Activated effector memory CD4-positive, alpha-beta T cell treated with Interleukin-2 at 50 U/mL for 16 hours (primary cell): ENCODE results near the gene ABCF2.

ENCODE experiments used
- DNase-seq: peaks from one replicate; pipeline ENCODE4 v3.0.0-alpha.2; 2020

Gene ABCF2

DNA sequence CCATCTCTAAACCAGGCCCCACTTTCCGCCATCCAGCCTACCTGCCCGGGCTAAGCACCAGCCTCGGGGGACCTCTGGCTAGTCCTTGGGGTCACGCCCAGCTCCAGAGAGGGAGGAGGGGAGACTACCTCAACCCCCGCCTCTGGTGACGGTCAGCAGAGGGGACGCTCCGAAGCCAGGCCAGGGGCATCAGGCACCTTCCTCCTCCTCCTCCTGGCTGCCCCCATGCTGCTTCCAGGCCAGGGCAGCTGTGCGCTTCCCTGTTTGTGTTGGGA lies 25.5 kb upstream of the ABCF2 start:
- DNase-seq: no peak

DNA sequence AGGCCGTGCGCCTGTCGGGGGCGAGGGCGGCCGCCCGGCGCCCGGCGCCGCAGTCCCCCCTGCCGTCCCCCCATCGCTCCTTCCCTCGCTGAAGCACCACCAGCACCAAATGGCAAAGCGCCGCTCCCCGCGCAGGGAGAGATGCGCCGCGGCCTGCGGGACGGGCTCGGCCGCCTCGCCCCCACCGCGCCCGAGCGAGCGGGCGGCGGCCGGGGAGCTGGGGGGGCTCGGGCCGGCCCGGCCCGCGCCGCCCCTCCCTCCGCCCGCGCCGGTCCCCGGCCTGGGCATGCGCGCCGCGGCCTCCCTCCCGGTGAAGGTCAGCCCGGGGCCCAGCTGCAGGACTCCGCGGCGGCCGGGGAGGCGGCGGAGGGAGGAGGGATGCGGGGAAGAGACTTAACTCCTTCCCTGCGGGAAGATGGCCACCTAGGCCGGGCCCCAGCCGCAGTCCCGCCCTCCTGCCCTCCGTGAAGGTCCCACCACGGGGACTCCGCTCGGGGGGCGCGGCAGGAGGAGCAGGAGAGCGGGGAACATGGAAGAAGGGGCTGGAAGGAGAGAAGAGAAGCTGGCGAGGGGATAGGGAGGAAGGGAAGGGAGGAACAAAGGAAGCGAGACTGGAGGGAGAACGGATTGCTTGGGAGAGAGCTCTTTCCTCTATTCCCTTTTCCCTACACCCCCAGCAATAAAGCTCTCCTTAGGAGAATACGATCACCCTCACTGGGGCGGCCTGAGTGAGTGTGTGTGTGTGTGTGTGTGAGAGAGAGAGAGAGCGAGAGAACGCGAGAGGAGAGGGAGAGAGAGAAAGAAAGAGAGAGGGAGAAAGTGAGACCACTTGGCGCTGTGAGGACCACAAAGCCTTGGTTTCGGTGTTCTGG lies 24.9 kb upstream of the ABCF2 start:
- no peak for DNase-seq

DNA sequence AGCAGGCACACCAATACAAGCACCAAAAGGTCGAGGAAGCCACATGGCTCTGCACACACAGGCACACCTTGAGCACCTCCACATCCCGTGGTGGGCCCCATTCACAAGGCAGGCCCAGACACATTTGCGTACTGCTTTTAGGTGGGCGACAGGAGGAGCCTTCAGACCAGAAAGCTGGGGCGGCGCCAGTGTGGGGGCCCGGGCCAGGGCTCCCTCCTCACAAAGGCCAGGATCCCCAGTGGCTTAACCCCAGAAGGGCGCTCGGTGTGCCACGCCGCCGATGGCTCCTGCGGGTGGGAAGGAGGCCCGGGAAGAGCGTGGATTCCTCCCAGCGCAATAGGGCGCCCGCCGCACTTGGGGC lies 24.3 kb upstream of the ABCF2 start:
- DNase-seq: no peak

DNA sequence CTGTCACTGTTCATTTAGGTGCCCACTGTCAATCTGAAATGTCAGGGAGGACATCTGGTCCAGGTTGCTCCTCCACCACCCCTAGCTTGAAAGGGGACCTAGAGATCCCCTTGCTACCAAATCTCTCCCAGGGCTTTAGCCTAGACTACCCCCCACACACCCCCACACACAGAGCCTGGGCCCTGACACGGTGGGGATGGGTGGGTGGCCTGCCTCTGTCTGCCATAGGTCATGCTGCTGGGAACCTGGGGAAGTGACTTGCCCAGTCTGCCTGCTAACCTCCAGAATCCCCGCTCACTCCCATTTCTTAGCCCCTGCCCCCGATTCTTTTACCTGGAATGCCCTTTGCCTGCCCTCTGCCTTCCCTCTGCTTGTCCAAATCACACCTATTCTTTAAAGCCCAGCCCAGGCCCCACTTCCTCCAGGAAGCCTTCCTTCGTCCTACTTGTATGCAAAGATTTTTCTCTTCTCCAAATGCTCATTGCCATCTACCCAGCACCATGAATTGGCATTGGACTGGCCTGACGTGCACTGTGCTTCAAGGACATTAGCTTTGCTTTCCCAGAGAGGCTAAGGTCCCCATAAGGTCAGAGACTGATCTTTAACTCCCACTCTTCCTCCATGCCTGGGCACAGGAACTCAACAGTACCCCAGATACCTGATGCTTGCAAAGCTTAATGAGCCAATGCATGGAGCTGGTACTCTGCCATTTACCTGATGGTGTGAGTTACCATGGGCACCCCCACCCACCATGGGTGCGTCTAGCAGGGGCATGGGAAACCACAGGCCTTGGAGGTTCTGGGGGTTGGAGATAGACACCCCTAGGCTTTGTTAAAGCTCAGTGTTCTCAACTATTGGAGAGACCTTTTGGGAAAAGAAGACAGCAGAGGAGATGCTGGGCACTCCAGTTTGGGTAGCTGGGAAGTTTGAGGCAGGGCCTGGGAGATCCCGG lies 23.5 kb upstream of the ABCF2 start:
- DNase-seq: no peak

DNA sequence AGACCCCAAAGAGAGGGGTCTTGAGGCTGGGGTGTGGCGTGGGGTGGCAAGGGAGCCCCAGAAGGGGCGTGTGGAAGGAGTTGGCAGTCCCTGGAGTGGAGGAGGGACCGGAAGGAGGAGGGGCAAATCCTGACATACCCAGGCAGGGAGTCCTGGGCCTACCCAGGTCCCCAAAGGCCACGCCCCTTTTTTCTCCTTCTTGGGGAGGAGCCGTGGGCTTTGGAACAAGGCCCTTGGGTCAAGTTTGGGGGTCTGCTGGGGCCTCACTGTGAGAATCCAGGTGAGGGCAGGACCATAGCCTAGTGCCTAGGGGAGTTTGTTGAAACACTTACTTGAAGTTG lies 22.7 kb upstream of the ABCF2 start:
- DNase-seq: no peak

DNA sequence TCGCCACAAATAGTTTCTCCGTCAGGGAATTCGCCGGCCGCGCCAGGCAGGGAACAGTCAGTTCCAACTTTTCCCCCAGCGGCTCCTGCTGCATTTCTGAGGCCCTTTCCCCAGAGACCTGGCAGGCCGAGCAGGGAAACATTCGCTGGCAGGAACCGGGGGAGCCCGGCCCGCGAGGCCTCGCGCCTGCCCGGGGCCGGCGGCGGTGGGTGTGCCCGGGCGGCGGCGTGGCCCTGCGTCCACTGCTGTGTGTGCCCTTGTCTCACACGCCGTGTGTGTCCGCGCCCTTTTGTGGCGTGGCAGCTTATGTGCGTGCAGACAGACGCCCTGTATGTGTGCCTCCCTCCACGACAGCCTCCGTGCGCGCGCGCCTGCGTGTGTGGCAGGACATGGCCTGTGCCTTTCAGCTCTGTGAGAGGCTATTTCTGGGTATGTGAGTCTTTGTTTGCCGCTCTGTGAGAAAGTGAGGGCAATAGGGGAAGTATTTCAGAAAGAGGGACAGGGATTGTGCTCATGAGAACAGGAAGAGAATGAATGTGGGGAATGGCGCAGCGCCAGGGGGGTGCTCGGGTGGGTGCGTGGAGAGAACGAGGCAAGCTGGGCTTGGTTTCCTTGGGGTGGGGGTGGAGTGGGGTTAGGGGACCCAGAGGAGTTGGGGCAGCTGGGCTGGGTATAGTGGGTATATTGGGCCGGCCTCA lies 22.2 kb upstream of the ABCF2 start:
- DNase-seq: peak; percentile 28

DNA sequence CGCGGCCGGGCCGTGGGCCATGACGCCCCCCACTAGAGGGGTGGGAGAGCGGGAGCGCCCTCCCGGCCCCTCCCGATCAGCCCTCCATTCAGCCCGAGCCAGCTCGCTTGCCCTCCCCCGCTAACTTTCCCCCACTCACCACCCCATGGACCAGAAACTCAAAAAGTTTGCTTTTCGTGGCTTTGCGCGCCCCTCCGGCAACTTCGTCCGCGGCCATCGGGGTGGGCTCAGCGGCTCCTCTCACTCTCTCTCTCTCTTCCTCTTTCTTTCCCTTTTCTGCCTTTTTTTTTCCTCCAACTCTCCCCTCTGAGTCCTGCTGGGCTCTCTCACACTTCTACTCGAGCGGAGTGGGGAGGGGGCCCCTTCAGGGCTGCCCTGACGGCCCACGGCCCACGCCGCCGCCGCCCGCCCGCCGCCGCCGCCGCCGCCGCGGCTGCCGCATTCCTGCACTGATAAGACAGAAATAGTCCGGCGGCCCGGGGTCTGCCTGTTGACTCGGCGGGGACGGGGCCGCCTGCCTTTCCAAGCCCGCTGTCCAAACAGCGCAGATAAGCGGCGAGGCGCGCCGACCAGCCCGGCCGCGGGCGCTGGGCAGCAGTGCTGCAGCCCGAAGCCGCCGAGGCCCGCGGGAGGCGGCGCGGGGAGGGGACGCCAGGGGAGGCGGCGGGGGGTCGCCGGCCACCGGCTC lies 21.5 kb upstream of the ABCF2 start, which contains the start of gene SMARCD3:
Gene SMARCD3, minus strand, starts transcription at position 349 of the 688 bp plus-strand sequence. Its CDS starts 132 bp downstream, at position 217.
- DNase-seq: peak; percentile 30

DNA sequence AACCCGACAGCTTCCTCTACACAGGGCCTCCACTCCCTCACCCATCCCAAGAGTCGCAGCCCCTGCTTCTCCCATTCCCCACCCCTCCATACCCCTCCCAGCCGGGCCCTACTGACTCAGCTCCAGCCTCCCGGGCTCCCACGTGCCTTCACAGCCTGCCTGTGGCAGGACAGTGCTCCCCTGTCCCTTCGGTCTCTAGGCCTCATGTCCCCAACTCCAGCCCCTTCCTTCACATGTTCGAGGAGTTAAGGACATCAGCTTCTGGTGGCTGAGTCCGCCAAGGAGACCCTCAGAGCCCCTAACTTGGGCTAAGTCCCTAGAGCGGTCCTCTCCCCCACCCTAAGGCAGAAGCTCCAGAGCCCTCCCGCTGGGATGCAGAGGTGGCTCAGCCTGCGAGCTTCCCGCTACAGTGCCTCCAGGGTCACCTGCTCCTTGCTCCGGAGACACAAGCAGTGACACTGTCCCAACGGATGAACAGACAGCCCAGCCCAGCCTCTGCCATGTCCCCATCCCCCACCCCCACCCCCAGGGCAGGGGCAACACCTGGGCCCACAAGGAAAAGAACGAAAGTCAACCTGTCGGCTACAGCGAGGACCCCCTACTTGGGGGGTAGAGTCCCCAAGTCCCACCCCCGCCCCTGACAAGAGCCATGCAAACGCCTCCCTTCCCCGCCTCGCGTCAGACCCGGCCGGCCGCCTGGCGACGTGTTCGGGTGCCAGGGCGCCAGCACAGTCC lies 20.8 kb upstream of the ABCF2 start:
- DNase-seq: no peak

DNA sequence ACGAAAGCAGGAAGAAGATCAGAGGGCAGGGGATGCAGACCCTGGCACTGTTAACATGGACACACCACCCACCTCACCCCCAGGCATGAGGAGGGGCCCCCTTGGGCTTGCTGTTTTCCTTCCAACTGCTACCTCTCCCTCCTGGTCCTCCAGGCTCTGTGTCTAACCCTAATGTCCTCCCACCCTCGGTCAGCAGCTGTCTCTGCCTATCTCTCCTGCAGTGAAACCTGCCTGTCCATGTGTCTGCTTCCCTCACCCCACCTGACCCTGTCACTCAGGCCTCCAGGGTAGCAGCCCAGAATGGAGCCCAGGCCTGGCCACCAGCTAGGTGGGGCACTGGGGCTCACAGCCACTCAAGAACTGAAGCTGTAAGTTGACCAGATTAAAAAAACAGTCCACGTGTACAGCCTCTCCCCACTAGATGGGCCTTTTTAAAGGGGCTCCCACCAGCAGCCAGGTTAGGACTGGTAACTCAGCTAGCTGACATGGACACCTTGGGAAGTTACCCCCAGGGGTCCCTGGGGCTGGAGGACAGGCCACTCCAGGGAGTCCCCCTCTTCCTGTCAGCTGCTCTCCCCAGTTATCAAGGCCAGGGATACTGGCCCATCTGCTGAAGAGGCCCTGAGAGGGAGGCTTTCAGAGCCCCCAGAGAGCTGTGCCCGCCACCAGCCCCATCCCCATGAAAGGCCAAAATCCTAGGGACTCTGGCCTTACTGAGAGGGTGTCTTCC lies 20.0 kb upstream of the ABCF2 start:
- DNase-seq: no peak

DNA sequence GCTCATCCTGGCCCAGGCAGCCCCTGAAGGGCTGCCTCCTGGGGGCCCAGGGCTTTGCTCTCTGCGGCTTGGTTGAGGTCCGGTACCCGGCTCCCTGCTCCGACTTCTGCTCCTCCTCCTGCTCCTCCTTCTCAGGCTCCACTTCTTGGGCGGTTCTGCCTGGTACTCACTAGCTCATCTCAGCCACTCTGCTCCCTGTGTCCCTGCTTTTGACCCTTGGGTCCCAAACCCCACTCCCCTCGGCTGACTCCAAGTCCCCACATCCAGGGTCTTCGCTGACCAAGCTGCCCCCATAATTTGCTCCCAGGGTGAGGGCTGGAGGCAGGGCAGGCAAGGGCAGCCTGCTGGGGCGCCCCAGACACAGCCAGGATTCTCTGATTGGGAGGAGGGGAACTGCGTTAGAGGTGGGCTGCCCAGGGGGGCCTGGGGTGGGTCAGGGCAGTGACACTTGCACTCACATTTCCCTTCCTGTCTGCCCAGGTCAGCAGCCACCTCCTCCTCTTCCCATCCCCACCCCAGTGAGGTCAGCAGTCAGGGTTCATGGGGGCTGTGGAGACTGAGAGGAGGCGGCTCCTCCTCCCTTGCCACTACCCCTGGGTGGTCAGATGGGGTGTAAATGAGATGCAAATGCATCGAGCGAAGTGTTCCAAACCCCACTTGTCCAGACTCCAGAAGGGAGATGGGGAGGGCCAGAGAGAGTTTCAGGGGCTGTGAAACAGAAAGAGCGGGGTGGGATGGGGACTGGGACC lies 19.3 kb upstream of the ABCF2 start:
- no peak for DNase-seq

DNA sequence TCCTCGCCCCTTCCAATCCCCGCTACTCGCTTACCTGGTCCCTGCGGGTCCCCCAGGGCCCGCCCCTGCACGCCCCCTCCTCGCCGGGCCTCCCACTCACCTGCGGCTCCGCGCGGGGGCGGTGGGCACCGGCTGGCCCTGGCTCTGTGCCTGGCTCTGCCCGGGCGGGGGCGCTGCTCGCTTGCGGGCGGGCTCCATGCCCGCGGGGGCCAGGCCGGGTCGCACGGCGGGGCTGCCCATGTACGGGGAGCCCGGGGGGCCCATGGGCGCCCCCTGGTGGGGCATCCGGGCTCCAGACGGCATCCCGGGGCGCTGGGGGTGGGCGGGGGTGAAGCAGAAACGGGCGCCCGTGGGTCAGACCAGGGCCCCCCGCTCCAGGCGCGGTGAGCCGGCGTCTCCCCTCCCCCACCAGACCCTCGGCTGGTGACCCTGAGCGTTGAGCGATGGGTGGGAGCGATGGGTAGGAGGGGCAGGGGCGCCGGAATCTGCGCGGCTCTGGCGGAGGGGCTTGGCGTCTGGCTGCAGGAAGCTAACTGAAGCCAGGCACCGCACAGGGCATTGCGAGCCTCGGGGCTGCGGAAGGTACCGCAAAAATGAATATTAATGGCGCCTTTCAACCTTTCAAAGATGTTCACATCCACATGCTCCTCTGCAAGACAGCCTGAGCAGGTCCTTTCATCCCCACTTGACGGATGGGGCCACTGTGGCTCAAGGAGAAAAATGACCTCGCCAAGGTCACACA lies 18.5 kb upstream of the ABCF2 start:
- peak; percentile 50 for DNase-seq

DNA sequence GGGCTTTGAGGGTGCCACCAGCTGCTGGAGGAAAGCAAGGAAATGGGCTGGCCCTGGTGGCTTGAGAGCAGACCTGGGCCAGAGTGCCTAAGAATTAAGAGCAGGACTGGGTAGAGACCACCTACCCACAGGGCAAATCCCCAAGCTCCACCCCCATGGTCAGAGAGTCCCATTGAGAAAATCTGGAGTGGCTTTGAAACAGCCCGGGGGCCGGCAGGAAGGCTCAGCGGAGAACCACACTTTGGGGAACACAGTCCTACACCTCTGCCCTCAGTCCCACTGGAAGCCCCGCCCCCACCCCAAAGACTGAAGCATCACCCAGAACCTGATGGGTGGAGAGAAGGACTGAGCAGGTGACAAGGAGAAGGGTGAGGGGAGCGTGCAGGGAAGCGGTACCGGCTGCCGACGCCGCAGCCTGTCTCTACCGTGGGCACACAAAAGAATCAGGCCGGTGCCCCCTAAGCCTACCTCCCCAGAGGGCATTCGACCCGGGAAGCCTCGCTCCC lies 17.9 kb upstream of the ABCF2 start:
- no peak for DNase-seq

DNA sequence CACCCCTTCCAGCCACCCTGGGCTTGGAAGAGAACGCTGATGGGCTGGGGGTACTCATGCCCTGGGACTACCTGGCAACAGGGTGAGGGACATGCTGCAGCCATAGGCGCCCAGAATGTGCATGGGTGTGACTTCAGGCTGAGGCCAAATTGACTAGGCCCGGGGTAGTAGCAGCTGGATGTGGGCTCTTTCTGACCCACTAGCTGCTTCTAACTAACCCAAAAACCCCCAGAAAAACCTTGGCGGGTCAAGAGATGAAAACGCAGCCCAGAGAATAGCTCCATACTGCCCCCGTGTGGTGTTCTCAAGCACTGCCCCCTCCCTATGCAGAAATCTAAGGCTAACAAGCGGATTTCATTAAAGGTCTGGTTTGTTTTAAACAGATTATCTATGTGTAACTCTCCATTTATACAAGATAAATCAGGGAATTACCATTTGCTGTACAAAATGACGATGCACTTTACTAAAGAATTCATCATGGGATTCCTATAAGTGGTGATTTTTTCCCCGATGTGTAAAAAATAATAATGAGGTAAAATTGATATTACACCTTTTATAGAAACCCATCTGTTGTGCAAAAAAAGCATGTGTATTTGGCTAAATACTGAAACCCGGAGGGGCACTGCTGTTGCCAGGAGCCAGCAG lies 17.3 kb upstream of the ABCF2 start:
- DNase-seq: peak; percentile 36

DNA sequence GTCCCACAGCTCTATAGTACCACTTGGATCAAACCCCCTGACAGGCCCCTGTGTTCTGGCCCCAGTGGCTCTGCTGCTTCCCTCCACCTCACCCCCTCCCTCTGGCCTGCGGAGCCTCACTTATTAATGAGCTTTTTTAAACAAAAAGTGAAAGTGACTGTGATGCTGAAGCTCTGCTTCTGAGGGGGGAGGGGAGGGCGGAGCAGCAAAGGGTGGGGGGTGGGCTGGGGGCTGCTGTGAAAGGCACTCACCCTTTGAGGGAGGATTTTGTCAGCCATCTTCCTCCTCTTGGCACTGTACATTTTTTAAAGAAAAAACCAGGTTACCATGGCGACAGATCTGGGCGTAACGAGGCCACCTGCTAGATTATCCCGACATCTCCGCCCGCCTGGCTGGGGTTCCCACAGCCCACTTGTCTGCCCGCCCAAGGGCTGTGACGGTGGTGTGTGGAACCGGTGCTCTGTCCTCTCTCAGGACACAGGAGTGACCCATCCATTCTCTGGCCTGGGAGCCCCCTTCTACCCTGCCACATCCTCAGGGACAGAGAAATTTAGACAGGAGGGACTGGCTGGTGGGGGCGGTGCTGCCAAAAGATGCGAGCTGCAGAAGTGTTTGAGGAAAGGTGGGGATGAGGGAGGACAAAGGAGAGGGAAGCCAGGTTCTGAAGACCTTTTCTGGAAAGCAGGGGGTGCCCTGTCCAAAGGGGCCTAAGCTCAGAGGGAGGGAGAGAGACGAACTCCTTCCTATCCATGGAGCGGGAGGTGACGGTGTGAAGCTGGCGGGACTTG lies 16.6 kb upstream of the ABCF2 start:
- no peak for DNase-seq

DNA sequence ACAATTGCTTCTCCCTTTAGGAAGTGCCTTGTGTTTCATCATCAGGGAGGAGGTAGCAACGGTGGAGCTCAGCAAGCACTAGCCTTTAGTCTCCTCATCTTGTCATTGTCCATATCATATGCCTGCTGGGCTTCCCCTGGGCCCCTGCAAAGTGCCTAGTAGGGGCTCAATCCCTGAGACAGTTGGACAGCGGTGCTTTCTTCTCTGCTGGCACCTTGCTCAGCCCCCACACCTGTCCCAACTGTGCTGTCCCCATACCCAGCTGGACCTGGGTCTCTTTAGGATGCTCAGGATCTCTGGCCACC lies 16.0 kb upstream of the ABCF2 start:
- DNase-seq: no peak

DNA sequence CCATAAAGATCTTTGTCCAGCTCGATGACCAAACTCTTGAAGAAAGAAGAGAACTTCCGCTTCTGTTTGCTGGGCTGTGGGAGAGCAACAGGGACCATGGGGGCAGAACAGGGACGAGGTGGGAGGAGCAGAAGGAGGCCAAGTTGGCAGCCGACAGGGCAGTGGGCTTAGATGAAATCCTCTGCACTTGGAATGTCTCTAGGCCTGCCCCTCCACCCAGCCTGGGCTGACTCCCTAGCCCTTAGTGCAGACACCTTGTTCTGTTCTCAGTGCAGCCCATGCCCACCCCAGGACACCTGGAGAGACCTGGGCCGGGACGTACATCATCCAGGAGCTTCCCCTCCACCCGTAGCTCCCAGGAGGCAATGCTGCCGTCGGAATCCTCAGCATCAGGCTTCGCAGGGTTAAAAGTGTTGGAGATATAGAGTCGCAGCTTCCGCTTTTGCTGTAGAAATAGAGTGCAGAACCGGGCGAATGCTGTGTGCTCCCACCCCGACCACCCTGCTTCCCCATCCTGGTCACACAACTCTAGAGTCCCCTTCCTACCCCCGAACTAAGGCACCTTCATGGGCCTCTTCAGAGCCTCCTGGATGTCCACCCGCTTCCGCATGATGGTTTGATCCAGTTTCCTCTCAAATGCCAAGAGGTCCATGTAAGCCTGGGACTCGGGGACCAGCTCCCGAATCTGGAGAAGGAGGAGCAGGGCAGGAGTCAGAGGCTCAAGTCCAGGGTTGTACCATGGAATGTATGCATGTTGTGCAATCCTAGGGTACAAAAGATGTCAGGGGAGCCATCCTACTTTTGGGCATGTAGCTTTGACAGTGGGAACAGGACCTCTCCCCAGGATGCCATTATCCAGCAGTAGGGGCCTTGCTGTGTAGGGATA lies 15.4 kb upstream of the ABCF2 start:
- DNase-seq: no peak

DNA sequence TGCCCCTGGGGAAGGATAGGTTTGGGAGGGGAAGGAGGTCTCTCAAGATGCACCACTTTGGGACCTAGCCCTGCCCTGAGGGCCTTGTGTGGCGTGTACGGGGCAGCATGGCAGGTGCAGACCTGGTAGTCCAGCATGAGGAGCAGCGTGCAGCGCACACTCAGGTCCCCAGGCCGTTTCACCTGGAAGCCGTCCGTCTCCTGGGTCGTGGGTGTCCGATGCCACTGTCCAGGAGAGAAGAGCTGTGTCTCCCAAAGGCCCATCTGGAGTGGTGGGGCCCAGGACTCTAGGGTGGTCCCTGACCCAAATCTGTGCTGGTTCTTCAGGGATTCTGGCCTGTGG lies 14.7 kb upstream of the ABCF2 start:
- DNase-seq: no peak
